Stimulated activated CD4-positive, alpha-beta T cell treated with anti-CD3 and anti-CD28 coated beads, Interleukin-2, amount 100 ng/mL, for 4 hours (primary cell): ENCODE results near the gene CLIC2.

Experiments used
- DNase-seq: peaks from one replicate; pipeline ENCODE4 v3.0.0-alpha.2; 2020; ENCODE audit warnings: low read depth

Gene CLIC2

DNA sequence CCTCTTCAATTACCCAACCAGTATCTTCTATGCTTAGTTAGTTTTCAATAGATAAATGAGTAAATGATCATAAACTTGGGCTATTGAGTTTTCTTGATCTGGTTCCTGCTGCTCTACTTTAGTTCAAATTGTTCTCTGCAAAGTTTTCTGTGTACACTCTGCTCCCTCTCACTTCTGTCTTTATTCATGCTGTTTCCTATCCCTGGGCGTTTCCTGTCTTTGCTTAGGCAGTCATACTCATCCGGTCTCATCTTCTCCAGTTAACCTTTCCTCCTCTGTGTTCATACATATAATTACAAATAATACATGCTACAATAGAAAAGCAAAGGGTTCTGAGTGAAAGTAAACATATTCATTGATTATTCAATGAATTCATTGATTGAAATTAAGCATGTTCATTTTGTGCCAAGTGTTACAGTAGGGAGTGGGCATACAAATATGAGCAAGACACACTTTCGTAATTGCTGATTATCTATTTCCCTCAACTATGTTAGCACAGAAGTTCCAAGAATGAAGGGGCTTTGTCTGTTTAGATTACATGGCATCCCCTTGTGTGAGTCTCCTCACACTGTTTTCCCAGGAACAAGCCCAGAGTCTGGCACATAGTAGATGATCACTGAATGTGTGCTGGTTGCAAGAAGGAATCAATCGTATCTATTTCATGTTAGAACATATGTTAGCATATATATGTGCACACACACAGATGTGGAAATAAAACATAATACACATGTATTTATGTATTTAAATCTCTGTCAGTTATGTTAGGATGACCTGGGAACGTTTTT lies 71.3 kb downstream of the CLIC2 start:
- no peak for DNase-seq

DNA sequence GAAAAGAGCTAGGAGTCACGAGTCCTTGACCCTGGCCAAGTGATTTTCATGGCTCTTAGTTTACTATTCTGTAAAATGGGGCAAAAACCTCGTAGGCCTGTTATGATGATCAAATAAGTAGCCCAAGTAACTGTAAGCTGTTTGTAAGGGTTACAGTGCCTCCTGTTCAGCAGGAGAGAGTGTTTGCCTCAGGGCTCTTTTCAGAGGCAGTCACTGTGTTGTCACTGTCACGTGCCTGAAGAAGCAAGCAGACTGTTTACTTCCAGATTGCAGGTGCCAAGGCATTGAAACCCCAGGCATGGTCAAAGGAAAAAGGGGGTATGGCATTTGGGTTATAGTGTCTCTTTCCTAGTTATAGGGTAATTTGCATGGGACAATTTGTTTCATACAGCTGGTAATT lies 74.7 kb downstream of the CLIC2 start:
- no peak for DNase-seq

DNA sequence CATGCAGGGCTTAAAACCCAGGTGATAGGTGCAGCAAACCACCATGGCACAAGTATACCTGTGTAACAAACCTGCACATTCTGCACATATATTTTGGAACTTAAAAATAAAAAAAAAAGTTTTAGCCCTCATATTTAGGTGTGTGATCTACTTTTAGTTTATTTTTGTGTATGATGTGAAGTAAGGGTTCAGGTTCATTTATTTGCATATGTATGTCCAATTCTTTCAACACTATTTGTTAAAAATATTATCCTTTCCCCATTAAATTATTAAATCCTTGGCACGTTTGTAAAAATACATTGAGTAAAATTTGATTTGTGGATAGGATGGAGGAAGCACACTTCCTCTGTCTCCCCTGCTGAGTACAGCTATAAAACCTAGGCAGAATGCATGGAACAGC lies 83.0 kb downstream of the CLIC2 start:
- DNase-seq = no peak

DNA sequence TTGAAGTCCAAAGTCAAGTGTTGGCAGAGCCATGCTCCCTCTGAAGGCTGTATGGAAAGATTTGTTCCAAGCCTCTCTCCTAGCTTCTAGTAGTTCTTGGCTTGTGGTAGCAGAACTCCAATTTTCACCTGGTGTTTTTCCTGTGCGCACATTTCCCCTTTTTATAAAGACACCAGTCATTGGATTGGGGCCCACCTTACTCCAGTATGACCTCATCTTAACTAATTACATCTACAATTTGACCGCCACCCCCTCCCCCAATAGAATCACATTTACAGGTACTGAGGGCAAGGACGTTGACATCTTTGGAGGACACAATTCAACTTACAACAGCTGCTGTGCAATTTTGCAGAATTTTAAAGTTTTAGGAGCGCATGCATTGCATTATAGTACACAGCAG lies 86.9 kb downstream of the CLIC2 start:
- no peak for DNase-seq

DNA sequence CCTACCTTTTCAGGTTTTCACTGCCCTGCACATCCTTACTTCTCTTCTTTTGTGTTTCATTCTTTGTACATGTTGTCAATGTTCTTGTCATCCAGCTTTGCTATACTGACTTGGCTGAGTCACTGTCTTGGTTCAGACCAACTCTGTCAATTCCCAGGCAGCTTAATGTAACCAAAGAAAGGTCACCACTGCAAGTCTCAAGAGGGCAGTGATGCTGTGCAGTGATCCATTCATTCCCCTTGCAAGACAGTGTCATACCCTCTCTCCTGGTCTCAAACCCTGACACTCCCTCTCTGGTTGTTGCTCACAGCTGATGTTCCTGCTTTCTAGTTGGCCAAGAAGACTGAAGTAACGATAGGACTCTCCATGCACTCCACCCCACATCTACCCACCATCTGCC lies 87.7 kb downstream of the CLIC2 start:
- DNase-seq = no peak

DNA sequence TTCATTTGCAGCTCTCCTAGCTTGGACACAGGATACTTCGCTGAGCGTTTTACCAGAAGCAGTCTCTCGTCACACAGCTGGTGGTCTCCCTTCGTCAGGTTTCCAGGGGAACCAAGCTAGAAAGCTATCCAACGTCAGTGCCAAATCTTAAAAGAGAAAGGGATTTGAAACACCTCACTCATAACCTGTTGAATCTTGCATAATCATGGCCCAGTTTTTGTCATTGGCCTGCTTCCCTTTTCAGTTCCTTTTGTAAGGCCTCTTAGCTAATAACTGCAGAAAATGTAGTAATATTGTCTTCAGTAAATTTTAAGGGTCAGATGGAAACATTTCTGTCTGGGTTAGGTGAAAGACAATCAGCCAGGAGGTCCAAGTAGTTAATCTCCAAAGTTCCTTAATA lies 92.1 kb downstream of the CLIC2 start:
- no peak for DNase-seq

DNA sequence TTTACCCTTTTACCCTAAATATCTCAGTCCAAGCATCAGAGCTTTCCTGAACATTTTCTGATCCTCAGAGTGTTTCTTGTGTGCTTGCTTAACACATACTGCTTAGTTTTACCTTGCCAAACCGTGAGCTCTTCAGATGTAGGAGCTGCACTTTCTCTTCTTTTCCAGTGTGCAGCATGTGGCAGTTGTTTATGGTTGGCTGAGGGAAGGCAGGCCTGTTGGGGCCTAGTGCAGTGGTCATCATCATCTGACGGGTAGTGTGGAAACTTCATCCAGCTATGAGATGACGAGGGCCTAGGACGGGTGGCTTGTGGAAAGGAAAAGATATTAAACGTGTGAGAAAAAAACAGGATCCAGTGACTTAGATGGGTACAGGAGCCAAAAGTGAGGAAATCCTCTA lies 96.7 kb downstream of the CLIC2 start:
- no peak for DNase-seq

DNA sequence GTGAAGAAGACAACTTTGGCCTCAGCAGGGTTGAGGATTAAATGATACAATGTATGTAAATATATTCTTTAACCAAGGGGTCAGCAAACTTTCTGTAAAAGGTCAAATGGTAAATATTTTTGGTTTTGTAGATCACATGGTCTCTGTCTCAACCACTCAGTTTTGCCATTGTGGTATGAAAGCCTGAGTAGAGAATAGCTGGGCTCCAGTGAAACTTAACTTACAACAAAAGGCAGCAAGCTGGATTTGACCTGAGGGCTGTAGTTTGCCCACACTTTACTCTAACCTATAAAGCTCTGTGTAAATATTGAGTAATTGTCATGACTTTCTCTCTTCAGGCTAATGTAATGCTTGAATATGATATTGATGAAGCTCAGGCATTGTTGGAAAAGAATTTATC lies 98.5 kb downstream of the CLIC2 start:
- DNase-seq = no peak

DNA sequence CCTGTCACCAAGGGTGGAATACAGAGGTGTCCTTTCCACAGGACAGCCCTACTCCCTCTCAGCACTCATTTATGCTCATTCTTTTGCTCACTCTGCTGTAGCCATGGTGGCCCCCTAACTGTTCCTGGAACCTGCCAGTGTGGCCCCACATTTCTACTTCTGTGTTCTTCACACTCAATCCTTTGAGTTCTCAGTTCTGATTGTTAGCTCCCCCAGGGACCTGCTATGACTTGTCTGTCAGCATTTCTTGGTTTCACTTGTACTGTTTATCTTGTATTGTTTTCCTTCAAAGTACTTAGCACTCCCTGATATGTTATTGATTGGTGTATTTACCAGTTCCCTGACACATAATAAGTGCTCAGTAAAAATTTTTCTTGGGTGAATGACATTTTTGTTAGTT lies 103.3 kb downstream of the CLIC2 start:
- DNase-seq = no peak
